D721Med (cell line): ENCODE data around the gene MTF2.

Source experiments
- DNase-seq: peaks from one replicate; pipeline ENCODE4 v3.0.0; 2011; ENCODE audit warnings: low spot score; ENCODE audit not compliant: insufficient read length
- FAIRE-seq: peaks from 2 replicates; lab custom pipeline; 2011; peaks lifted over from hg19 to GRCh38; lab: Jason Lieb, UNC
- TF ChIP-seq, protein P1 (sequence below): IDR thresholded peaks from 2 replicates; pipeline ENCODE4 v1.5.1; 2012; ENCODE audit warnings: mild to moderate bottlenecking, control low read depth; ENCODE audit not compliant: insufficient read depth; ENCODE audit errors: missing control alignments

Gene MTF2

DNA sequence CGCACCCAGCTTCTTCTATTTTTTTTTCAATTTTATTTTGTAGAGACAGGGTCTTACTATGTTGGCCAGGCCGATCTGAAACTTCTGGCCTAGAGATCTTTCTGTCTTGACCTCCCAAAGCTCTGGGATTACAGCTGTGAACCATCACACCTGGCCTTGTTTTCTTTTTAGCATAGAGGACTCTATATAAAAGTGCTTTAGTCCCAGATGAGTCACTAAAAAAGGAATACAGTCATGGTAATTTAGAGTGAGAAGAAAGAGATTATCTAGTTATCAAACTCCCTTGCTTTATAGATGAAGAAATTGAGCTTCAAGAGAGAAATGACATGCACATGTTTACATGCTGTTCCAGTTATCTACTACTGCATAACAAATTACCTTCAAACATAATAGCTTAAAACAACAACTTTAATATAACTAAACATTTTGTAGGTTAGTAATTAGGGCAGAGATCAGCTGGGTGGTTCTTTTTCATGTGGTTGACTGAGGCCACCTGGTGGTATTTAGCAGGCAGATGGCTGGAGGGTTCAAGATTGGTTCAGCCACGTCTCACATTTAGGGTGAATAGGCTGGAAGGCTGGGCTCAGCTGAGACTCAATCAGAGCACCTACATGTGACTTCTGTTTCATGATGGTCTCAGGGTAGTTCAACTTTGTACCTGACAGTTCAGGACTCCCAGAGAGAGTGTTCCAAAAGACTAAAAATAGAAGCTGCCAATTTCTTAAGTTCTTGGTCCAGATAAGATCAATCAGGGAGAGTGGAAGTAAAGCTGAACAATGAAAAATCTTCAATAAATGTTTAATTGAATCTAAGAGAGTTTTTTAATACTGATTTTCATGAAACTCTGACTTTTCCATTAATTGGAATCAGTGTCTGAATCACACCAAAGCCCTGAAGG lies 16.9 kb upstream of the MTF2 start:
- DNase-seq (no peak), FAIRE-seq (peak; percentile 72)
- TF ChIP-seq, protein P1, sequence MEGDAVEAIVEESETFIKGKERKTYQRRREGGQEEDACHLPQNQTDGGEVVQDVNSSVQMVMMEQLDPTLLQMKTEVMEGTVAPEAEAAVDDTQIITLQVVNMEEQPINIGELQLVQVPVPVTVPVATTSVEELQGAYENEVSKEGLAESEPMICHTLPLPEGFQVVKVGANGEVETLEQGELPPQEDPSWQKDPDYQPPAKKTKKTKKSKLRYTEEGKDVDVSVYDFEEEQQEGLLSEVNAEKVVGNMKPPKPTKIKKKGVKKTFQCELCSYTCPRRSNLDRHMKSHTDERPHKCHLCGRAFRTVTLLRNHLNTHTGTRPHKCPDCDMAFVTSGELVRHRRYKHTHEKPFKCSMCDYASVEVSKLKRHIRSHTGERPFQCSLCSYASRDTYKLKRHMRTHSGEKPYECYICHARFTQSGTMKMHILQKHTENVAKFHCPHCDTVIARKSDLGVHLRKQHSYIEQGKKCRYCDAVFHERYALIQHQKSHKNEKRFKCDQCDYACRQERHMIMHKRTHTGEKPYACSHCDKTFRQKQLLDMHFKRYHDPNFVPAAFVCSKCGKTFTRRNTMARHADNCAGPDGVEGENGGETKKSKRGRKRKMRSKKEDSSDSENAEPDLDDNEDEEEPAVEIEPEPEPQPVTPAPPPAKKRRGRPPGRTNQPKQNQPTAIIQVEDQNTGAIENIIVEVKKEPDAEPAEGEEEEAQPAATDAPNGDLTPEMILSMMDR, result peak; percentile 83

DNA sequence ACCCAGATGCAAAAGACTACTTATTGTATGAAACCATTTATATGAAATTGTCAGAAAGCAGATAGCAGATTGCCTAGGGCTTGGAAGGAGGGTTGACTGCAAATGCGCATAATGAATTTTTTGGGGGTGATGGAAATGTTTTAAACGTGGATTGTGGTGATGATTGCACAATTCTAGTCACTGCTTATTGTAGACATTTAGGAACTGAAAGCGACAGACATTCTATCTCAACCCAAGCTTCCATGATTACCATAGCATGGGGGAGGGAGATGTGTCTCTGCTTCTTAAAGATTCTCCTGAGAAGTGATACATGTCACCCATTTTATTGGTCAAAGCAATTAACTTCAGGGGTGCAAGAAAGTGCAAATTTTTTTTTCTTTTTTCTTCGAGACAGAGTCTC lies 2.8 kb upstream of the MTF2 start:
- TF ChIP-seq, protein P1, result no peak
- FAIRE-seq (no peak), DNase-seq (no peak)

DNA sequence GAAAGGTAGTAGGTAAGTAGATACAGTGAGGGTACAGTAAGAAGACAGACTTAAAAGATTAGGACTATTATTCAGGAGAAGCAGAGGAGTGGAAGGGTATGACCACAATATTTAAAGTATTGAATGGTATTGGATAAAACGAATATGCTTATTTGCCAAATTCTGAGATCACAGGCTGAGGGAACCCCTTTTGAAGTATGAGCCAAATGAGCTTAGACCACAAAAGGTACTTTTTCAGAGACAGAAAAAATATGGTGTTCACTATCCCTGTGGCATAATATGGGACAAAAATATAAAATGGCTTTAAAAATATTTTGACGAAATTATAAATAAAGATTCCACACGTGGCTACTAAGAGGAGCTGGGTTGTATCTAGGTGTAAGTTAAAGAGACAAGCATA lies 880 bp upstream of the MTF2 start:
- FAIRE-seq, result no peak
- no peak for DNase-seq
- TF ChIP-seq, protein P1, result no peak

DNA sequence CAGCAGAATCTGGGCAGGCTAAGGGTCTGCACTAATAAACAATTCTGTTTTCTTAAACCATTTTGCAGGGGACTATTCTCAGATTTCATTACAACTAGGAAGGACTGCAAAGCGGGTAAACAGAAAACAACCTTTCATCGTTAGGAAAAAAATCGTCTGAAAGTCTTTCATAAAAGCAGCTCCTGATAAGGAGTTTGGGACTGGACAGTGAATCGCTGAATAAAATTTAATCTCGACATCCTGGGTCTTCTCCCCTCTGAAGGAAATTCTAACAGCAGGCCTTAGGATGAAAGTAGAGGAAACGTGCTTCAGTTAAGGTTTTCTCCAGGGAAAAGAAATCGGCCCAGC lies 471 bp upstream of the MTF2 start:
- FAIRE-seq, result no peak
- no peak for DNase-seq
- TF ChIP-seq, protein P1, result no peak

DNA sequence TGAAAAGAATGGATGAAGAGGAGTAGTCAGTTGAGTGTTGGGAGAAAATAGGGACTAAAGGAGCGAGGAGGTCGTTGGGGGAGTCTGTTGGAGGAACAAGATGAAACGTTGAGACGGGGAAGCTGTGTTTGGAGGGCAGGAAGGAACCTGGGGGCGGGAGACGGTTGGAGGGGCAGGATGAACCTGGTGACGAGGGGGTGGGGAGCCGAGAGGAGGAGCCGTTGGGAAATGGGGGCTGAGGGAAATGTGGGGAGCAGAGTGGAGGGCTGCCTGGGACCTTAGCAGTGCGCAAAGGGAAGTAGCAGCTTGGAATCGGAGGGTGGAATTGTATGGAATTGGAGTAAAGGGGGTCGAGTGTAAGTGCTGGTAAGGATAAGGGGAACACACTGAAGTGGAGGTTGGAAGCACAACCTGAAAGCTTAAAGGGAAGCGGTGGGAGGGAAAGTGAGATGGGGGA lies 630 bp downstream of the MTF2 start:
- FAIRE-seq, result no peak

DNA sequence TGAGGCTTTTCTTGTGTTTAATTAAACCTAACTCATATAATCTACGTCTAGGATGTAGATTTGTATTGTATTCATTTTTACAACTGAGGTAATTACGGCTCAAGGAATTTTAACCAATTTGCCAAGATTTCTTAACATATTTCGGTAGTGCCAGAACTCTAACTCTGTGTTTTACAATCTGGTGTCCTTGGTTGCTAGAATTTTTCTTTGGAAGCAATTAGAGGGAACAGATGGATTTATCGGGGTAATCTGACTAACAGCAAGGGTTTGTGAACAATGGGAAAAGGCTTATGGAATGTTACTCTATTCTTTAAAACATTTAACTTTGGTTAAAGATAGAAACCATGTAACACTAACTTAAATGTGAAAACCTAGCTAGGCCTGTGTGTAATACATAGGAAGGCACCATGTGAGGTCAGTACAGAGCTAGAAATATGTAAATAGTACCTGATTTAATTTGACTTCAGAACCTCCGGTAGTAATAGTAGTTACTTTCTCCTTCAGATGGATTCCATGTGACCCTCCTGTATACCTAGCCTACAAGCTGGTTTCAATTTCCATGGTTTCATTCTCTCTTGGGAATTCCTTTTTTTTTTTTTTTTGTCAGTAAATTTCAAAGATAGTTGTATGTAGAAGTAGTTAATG lies 1.2 kb downstream of the MTF2 start:
- DNase-seq (no peak), FAIRE-seq (no peak)
- TF ChIP-seq, protein P1, result peak; percentile 58

More for the DNA sequence above, 630 bp downstream of the MTF2 start:
- no peak for DNase-seq
- TF ChIP-seq, protein P1, result no peak

DNA sequence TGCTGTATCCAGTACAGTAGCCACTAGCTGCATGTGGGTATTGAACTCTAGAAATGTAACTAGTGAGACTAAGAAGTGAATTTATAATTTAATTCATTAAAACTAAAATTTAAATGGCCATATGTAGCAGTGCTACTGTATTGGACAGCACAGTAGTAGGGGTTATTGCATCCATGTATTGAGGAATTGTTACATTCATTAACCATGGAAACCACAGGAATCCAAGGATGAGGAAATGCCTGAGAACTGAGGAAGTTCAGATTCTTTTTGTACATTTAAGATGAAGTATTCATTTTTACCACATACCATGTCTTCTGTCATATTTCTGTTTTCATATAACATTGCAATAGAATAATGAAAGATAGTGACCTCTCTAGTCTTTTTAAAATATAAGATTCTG lies 2.6 kb downstream of the MTF2 start:
- FAIRE-seq (no peak), DNase-seq (no peak)
- TF ChIP-seq, protein P1, result no peak
